Hepatocyte (in vitro differentiated cells): ENCODE data around the gene ANO10. TPM values are rescaled to one million over a fixed set of nuclear protein-coding genes. Genes with fewer than 3 reads are reported as not detected.

Experiments used
- DNase-seq: peaks from one replicate; pipeline ENCODE4 v3.0.0-alpha.2; 2016; ENCODE audit warnings: low spot score
- H2AFZ ChIP-seq: fragments of 200-600 bp; sonication (generic); 2 replicates; pipeline ENCODE4 v1.6.0; 2016; ENCODE audit warnings: antibody characterized with exemption, mild to moderate bottlenecking
- H3K27ac ChIP-seq: fragments of 200-600 bp; sonication (generic); 2 replicates; pipeline ENCODE4 v1.5.1; 2016; ENCODE audit warnings: mild to moderate bottlenecking
- H3K27me3 ChIP-seq: fragments of 200-600 bp; sonication (generic); 2 replicates; pipeline ENCODE4 v1.6.1; 2016
- H3K36me3 ChIP-seq: fragments of 200-600 bp; sonication (generic); replicated peaks from 2 replicates; pipeline ENCODE4 v1.5.1; 2016; ENCODE audit warnings: low read depth; ENCODE audit not compliant: insufficient read depth
- H3K4me1 ChIP-seq: fragments of 200-600 bp; sonication (generic); 2 replicates; pipeline ENCODE4 v1.5.1; 2016; ENCODE audit warnings: mild to moderate bottlenecking, moderate library complexity; ENCODE audit not compliant: insufficient read depth
- H3K4me2 ChIP-seq: fragments of 200-600 bp; sonication (generic); 2 replicates; pipeline ENCODE4 v1.6.0; 2016
- H3K4me3 ChIP-seq: fragments of 200-600 bp; sonication (generic); 2 replicates; pipeline ENCODE4 v1.5.1; 2016; ENCODE audit warnings: mild to moderate bottlenecking
- H3K79me2 ChIP-seq: fragments of 200-600 bp; sonication (generic); 2 replicates; pipeline ENCODE4 v1.6.0; 2017; ENCODE audit warnings: mild to moderate bottlenecking
- H3K9me2 ChIP-seq: fragments of 200-600 bp; sonication (generic); replicated peaks from 2 replicates; pipeline ENCODE4 v1.6.0; 2017; ENCODE audit warnings: mild to moderate bottlenecking; ENCODE audit not compliant: insufficient read depth
- H3K9me3 ChIP-seq: fragments of 200-600 bp; sonication (generic); 2 replicates; pipeline ENCODE4 v1.5.1; 2016; ENCODE audit warnings: low read depth, mild to moderate bottlenecking
- H4K20me1 ChIP-seq: fragments of 200-600 bp; sonication (generic); 2 replicates; pipeline ENCODE4 v1.6.0; 2016; ENCODE audit warnings: mild to moderate bottlenecking; ENCODE audit not compliant: insufficient read depth, poor library complexity, severe bottlenecking
- CTCF ChIP-seq: fragments of 200-600 bp; sonication (generic); IDR thresholded peaks from 2 replicates; pipeline ENCODE4 v1.5.1; 2016; ENCODE audit warnings: antibody characterized with exemption, mild to moderate bottlenecking; ENCODE audit not compliant: poor library complexity
- EZH2 ChIP-seq: fragments of 200-600 bp; sonication (generic); IDR thresholded peaks from 2 replicates; pipeline ENCODE4 v1.6.1; 2016; ENCODE audit warnings: antibody characterized with exemption, mild to moderate bottlenecking, borderline replicate concordance
- EZH2phosphoT487 ChIP-seq: fragments of 200-600 bp; sonication (generic); IDR thresholded peaks from one replicate; pipeline ENCODE4 v1.6.1; 2018; ENCODE audit warnings: antibody characterized with exemption, mild to moderate bottlenecking, low read depth, moderate library complexity; ENCODE audit not compliant: unreplicated experiment, severe bottlenecking
- WGBS: methylation state at CpG from one replicate; pipeline ENCODE4 v1.1.6; 2016; ENCODE audit warnings: low lambda C conversion rate; ENCODE audit errors: missing lambda C conversion rate; 5-methylcytosine and 5-hydroxymethylcytosine counted together
- polyA plus RNA-seq: library from polyadenylated mRNA; unstranded; fragments of >200 nt; fragmentation: Nextera tagmentation; extraction: Ambion mirVana; gene quantifications from 2 replicates; pipeline ENCODE4 v1.2.1, GENCODE V29; 2016
- total RNA-seq: library from RNA; depleted of rRNA; stranded (reverse); fragments of >200 nt; gene quantifications from 2 replicates; pipeline ENCODE4 v1.2.3, GENCODE V29; 2014

The ANO10 gene
- total and polyA plus RNA-seq, 2 experiments from 2014 or later = 28.5 to 33.5 TPM

- Histone ChIP-seq H2AFZ (no peak overlapping the region), H3K4me1 (no peaks in the 10 kb centered on the region), H3K9me2 (no peaks in the 10 kb centered on the region), H4K20me1 (no peaks in the 10 kb centered on the region), H3K27me3 (no peaks in the 10 kb centered on the region), H3K27ac (no peak overlapping the region), H3K4me2 (no peak overlapping the region), H3K36me3 (no peaks in the 10 kb centered on the region), H3K79me2 (no peaks in the 10 kb centered on the region), H3K9me3 (no peaks in the 10 kb centered on the region), H3K4me3 (no peak overlapping the region)
- TF ChIP-seq CTCF (no peak), EZH2phosphoT487 (no peak), EZH2 (no peak)
- 51% methylated on average over 3 of the region's 3 CpGs for WGBS
- DNase-seq = no peak
Measured at GRCh38 chr3:43379343-43379742, 242.5 kb downstream of the ANO10 start.

- no peak overlapping the region for H3K4me2 ChIP-seq
- no peak overlapping the region for H2AFZ ChIP-seq
- H3K27me3 ChIP-seq = no peaks in the 10 kb centered on the region
- H3K27ac ChIP-seq = no peak overlapping the region
- no peaks in the 10 kb centered on the region for H4K20me1 ChIP-seq
- H3K4me3 ChIP-seq = no peak overlapping the region
- H3K36me3 ChIP-seq = no peaks in the 10 kb centered on the region
- no peaks in the 10 kb centered on the region for H3K9me3 ChIP-seq
- no peaks in the 10 kb centered on the region for H3K9me2 ChIP-seq
- TF ChIP-seq EZH2phosphoT487 (no peak), CTCF (peak; percentile 57)
- WGBS = 88% methylated on average over 2 of the region's 2 CpGs
- no peaks in the 10 kb centered on the region for H3K4me1 ChIP-seq
- peak; percentile 62 for DNase-seq
- no peaks in the 10 kb centered on the region for H3K79me2 ChIP-seq
Measured at GRCh38 chr3:43378066-43378935, 243.5 kb downstream of the ANO10 start.

GRCh38 chr3:43373560-43373928 is 248.3 kb downstream of the ANO10 start:
- no peaks in the 10 kb centered on the region for H3K27me3 ChIP-seq
- H2AFZ ChIP-seq = no peak overlapping the region
- no peak overlapping the region for H3K4me3 ChIP-seq
- H3K9me2 ChIP-seq = no peaks in the 10 kb centered on the region
- H3K27ac ChIP-seq = no peak overlapping the region
- no peak overlapping the region for H3K4me2 ChIP-seq
- TF ChIP-seq EZH2 = no peak
- TF ChIP-seq EZH2phosphoT487 = no peak
- no peak for TF ChIP-seq CTCF
- H3K9me3 ChIP-seq = no peaks in the 10 kb centered on the region
- H3K36me3 ChIP-seq = no peaks in the 10 kb centered on the region
- 80% methylated on average over 3 of the region's 3 CpGs for WGBS
- no peak for DNase-seq
- no peaks in the 10 kb centered on the region for H3K79me2 ChIP-seq
- no peaks in the 10 kb centered on the region for H3K4me1 ChIP-seq
- H4K20me1 ChIP-seq = no peaks in the 10 kb centered on the region
